PFSK-1 (cell line): ENCODE measurements around the gene DPY19L3.

Experiments
- FOXP2 ChIP-seq: optimal IDR thresholded peaks from 2 replicates; pipeline ENCODE3; 2011; ENCODE audit warnings: borderline replicate concordance, control low read depth, inconsistent platforms; ENCODE audit not compliant: insufficient read depth; ENCODE audit errors: extremely low read length, extremely low read depth
- POLR2AphosphoS5 ChIP-seq: IDR thresholded peaks from 2 replicates; pipeline ENCODE4 v1.6.1; 2012; ENCODE audit warnings: low read depth, mild to moderate bottlenecking, control low read depth, low read length, moderate library complexity
- SIN3A ChIP-seq: IDR thresholded peaks from 2 replicates; pipeline ENCODE4 v1.6.1; 2012; ENCODE audit warnings: mild to moderate bottlenecking, low read length, moderate library complexity, borderline replicate concordance; ENCODE audit not compliant: insufficient read depth
- TAF1 ChIP-seq: IDR thresholded peaks from 2 replicates; pipeline ENCODE4 v1.6.1; 2012; ENCODE audit warnings: low read length, control low read depth, borderline replicate concordance; ENCODE audit not compliant: insufficient read depth
- TF ChIP-seq, protein P1 (sequence below), 2 experiments: IDR thresholded peaks; 2 replicates each; pipeline versions ENCODE4 v1.6.1 to v1.8.0; 2011 to 2012; ENCODE audit warnings: low read depth in 2 of 2, low read length in 2 of 2, control low read depth in 1 of 2, inconsistent platforms in 1 of 2, mild to moderate bottlenecking in 1 of 2, moderate library complexity in 1 of 2; ENCODE audit not compliant: insufficient read depth in 1 of 2

Gene DPY19L3

DNA sequence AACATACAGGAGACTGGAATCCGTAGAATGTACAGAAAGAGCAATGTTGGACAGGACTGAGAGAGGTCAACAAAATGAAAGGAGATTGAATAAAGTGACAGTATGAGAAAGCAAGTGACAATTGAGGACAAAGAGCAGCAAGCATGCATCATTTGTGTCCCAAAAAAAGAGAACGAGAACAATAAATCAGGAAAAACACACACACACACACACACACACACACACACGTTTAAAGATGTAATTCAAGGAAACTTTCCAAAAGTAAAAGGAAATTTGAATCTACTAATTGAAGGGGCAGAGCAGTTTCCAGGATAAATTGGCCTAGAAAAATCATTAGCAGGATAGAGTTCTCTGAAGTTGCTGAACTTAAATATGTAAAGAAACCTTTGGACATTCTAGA, 16.9 kb downstream of the DPY19L3 start:
- TF ChIP-seq, protein P1, sequence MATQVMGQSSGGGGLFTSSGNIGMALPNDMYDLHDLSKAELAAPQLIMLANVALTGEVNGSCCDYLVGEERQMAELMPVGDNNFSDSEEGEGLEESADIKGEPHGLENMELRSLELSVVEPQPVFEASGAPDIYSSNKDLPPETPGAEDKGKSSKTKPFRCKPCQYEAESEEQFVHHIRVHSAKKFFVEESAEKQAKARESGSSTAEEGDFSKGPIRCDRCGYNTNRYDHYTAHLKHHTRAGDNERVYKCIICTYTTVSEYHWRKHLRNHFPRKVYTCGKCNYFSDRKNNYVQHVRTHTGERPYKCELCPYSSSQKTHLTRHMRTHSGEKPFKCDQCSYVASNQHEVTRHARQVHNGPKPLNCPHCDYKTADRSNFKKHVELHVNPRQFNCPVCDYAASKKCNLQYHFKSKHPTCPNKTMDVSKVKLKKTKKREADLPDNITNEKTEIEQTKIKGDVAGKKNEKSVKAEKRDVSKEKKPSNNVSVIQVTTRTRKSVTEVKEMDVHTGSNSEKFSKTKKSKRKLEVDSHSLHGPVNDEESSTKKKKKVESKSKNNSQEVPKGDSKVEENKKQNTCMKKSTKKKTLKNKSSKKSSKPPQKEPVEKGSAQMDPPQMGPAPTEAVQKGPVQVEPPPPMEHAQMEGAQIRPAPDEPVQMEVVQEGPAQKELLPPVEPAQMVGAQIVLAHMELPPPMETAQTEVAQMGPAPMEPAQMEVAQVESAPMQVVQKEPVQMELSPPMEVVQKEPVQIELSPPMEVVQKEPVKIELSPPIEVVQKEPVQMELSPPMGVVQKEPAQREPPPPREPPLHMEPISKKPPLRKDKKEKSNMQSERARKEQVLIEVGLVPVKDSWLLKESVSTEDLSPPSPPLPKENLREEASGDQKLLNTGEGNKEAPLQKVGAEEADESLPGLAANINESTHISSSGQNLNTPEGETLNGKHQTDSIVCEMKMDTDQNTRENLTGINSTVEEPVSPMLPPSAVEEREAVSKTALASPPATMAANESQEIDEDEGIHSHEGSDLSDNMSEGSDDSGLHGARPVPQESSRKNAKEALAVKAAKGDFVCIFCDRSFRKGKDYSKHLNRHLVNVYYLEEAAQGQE (IDR thresholded peaks at IDR 0.05; ENCODE audit: insufficient read depth in 1 of 2, low read depth in 2 of 2, low read length in 2 of 2), result no peak
- no peak for TF ChIP-seq TAF1
- no peak for TF ChIP-seq SIN3A
- no peak for TF ChIP-seq FOXP2
- TF ChIP-seq POLR2AphosphoS5, result no peak

DNA sequence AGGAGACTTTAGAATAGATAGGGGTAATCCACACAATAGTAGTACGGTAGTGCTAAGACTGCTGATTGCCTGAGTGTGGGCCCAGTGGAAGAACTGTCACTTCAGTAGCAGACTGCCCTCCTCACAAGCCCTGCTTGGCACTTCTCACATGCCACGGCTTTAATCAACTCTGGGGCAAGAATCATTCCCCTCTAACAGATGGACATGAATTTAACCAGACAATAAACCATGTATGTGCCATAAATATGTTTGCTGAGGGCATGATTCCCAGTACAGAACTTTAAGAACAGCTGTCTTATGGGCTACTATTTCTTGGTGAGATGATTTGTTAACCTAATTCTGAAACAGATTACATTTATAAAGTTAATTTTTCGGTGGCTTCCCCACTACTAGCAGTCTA, 22.0 kb downstream of the DPY19L3 start:
- TF ChIP-seq, protein P1 (IDR thresholded peaks at IDR 0.05; ENCODE audit: insufficient read depth in 1 of 2, low read depth in 2 of 2, low read length in 2 of 2), result no peak
- no peak for TF ChIP-seq POLR2AphosphoS5
- TF ChIP-seq SIN3A, result no peak
- TF ChIP-seq FOXP2, result no peak
- no peak for TF ChIP-seq TAF1

DNA sequence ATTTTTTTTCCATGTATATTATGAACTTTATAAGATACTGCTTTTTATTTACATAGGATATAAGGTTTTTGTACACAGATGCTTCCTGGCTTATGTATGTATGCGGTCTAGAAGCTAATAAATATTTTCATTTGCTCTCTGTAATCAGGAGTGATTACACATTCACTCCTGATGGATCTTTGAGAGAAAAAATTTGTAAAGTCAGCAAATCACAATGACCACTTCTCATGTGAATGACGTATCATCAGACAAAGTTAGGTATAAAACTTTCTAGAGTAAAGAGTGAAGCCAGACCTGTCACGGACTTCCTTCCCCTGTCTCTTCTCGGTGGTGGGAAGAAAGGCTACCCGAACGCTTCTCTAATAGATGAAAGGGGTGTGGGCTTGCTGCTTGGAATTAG, 31.1 kb downstream of the DPY19L3 start:
- no peak for TF ChIP-seq SIN3A
- TF ChIP-seq FOXP2, result no peak
- TF ChIP-seq TAF1, result no peak
- no peak for TF ChIP-seq POLR2AphosphoS5
- TF ChIP-seq, protein P1 (IDR thresholded peaks at IDR 0.05; ENCODE audit: insufficient read depth in 1 of 2, low read depth in 2 of 2, low read length in 2 of 2), result no peak

DNA sequence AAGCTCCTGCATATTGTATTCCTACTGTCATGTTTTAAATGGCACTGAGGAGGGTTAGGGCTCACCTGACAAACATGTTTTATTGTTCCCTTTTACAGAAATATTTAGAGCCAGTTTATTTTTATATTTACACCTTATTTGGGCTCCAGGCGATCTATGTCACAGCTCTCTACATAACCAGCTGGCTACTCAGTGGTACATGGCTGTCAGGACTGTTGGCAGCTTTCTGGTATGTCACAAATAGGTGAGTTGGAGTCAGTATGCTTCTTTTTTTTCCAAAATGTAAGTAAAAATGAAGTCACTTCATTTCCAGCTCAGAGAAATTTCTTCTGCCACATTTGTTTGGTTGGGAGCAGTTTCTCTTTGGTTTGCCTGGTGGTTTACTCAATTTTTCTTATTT, 31.5 kb downstream of the DPY19L3 start:
- no peak for TF ChIP-seq FOXP2
- TF ChIP-seq TAF1, result no peak
- TF ChIP-seq, protein P1 (IDR thresholded peaks at IDR 0.05; ENCODE audit: insufficient read depth in 1 of 2, low read depth in 2 of 2, low read length in 2 of 2), result no peak
- no peak for TF ChIP-seq SIN3A
- no peak for TF ChIP-seq POLR2AphosphoS5

DNA sequence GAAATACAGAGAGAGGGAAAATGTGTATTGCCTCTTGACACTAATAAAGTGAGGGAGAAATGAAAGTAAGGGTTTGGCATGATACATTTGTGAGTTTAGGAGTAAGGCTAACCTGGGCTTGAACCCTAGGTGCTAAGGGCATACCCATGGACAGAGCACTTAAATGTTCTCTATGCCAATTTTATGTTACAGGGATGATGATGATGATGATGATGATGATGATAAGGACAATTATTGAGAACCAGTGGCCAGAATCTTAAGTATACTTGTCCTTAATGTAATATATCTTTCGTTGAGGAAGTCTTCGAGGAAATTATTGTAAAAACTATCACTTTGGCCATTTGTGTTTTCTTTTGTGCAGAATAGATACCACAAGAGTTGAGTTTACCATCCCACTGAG, 33.2 kb downstream of the DPY19L3 start:
- TF ChIP-seq, protein P1 (IDR thresholded peaks at IDR 0.05; ENCODE audit: insufficient read depth in 1 of 2, low read depth in 2 of 2, low read length in 2 of 2), result no peak
- TF ChIP-seq SIN3A (no peak), FOXP2 (no peak), TAF1 (no peak), POLR2AphosphoS5 (no peak)
